ENCODE measurements around the gene TSHZ2. TPM values are rescaled to one million over a fixed set of nuclear protein-coding genes. Genes with fewer than 3 reads are reported as not detected.

The TSHZ2 gene
- polyA plus RNA-seq, 1 donor from 2014 or later, result 4.6 TPM

DNA sequence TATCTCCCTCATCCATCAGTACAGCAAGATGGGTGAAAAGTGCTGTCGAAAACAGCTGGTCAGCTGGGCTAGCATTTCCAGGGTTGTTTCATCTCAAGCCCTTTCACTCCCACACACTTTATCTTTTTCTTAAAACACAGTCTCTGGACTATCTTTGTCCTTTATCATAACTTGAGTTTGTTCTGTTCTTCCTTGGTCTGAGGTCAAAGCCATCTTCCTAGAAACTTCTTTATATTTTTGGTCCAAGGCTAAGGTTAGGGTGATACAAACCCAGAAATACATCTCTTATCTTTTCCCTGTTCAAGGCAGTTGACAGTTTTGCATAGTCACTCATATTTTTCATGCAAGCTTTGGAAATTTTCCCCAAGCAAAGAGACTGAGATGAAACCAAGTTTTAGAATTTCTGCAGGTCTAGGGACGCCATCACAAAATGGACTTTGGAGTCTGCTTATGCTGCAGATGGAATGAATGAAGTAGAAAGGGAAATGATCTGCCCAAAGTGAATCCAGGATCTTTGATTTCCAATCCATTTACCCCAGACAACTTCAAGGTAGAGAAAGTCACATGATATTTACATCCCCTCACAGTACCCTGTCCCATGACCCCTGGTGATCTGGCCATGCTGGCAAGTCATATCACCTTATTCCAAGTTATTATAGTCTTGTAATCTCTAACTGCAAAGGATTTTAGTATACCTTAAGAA lies 324.4 kb downstream of the TSHZ2 start:
- Histone ChIP-seq H3K9ac (ENCODE audit: low read length) (no peak overlapping the region), H2AFZ (ENCODE audit: low read depth, low read length) (no peak overlapping the region), H3K9me3 (ENCODE audit: low read length) (no peaks in the 10 kb centered on the region), H3K79me2 (replicated peaks; ENCODE audit: insufficient read depth, low read length) (no peaks in the 10 kb centered on the region), H3K4me2 (ENCODE audit: low read length) (no peak overlapping the region), H3K9me2 (ENCODE audit: insufficient read depth, low read length) (no peaks in the 10 kb centered on the region), H3K36me3 (ENCODE audit: insufficient read depth, low read length) (no peaks in the 10 kb centered on the region), H3K4me3 (ENCODE audit: low read length) (no peak overlapping the region), H3K27ac (ENCODE audit: low read length) (no peak overlapping the region), H3K27me3 (ENCODE audit: insufficient read depth, low read depth, low read length) (no peaks in the 10 kb centered on the region), H3F3A (ENCODE audit: insufficient read depth, low read length, poor library complexity, severe bottlenecking) (no peaks in the 10 kb centered on the region), H4K20me1 (ENCODE audit: insufficient read depth) (no peaks in the 10 kb centered on the region)
- TF ChIP-seq MXI1 (conservative IDR thresholded peaks at IDR 0.05; ENCODE audit: poor library complexity, severe bottlenecking) (no peak), RAD21 (conservative IDR thresholded peaks at IDR 0.05) (no peak), SMC3 (conservative IDR thresholded peaks at IDR 0.05; ENCODE audit: poor library complexity) (no peak), EZH2 (IDR thresholded peaks at IDR 0.05; ENCODE audit: borderline replicate concordance, insufficient read depth, low read length, poor library complexity, severe bottlenecking) (no peak), EP300 (conservative IDR thresholded peaks at IDR 0.05; ENCODE audit: poor library complexity, severe bottlenecking) (no peak), POLR2AphosphoS5 (IDR thresholded peaks at IDR 0.05) (no peak), TAF1 (IDR thresholded peaks at IDR 0.05; ENCODE audit: low read depth) (no peak)
- TF ChIP-seq, protein P1, sequence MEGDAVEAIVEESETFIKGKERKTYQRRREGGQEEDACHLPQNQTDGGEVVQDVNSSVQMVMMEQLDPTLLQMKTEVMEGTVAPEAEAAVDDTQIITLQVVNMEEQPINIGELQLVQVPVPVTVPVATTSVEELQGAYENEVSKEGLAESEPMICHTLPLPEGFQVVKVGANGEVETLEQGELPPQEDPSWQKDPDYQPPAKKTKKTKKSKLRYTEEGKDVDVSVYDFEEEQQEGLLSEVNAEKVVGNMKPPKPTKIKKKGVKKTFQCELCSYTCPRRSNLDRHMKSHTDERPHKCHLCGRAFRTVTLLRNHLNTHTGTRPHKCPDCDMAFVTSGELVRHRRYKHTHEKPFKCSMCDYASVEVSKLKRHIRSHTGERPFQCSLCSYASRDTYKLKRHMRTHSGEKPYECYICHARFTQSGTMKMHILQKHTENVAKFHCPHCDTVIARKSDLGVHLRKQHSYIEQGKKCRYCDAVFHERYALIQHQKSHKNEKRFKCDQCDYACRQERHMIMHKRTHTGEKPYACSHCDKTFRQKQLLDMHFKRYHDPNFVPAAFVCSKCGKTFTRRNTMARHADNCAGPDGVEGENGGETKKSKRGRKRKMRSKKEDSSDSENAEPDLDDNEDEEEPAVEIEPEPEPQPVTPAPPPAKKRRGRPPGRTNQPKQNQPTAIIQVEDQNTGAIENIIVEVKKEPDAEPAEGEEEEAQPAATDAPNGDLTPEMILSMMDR (IDR thresholded peaks at IDR 0.05; ENCODE audit: poor library complexity, severe bottlenecking), result no peak
- TF ChIP-seq, protein P2, sequence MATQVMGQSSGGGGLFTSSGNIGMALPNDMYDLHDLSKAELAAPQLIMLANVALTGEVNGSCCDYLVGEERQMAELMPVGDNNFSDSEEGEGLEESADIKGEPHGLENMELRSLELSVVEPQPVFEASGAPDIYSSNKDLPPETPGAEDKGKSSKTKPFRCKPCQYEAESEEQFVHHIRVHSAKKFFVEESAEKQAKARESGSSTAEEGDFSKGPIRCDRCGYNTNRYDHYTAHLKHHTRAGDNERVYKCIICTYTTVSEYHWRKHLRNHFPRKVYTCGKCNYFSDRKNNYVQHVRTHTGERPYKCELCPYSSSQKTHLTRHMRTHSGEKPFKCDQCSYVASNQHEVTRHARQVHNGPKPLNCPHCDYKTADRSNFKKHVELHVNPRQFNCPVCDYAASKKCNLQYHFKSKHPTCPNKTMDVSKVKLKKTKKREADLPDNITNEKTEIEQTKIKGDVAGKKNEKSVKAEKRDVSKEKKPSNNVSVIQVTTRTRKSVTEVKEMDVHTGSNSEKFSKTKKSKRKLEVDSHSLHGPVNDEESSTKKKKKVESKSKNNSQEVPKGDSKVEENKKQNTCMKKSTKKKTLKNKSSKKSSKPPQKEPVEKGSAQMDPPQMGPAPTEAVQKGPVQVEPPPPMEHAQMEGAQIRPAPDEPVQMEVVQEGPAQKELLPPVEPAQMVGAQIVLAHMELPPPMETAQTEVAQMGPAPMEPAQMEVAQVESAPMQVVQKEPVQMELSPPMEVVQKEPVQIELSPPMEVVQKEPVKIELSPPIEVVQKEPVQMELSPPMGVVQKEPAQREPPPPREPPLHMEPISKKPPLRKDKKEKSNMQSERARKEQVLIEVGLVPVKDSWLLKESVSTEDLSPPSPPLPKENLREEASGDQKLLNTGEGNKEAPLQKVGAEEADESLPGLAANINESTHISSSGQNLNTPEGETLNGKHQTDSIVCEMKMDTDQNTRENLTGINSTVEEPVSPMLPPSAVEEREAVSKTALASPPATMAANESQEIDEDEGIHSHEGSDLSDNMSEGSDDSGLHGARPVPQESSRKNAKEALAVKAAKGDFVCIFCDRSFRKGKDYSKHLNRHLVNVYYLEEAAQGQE (IDR thresholded peaks at IDR 0.05; ENCODE audit: borderline replicate concordance), result no peak

DNA sequence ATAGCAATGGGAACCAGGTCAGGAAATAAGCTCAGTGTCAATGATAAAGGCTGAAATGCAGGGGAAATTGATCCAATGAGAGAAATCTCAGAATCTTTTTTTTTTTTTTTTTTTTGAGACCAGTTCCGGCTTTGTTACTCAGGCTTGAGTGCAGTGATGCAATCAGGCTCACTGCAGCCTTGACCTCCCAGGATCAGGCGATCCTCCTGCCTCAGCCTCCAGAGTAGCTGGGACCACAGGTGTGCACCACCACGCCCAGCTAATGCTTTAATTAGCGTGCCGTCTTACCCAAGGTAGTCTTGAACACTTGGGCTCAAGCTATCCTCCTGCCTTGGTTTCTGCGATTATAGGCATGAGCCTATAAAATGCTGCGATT lies 325.0 kb downstream of the TSHZ2 start:
- TF ChIP-seq, protein P2 (IDR thresholded peaks at IDR 0.05; ENCODE audit: borderline replicate concordance), result no peak
- TF ChIP-seq EP300 (conservative IDR thresholded peaks at IDR 0.05; ENCODE audit: poor library complexity, severe bottlenecking), result no peak
- no peak for TF ChIP-seq RAD21 (conservative IDR thresholded peaks at IDR 0.05)
- no peak for TF ChIP-seq TAF1 (IDR thresholded peaks at IDR 0.05; ENCODE audit: low read depth)
- TF ChIP-seq SMC3 (conservative IDR thresholded peaks at IDR 0.05; ENCODE audit: poor library complexity), result no peak
- no peak for TF ChIP-seq MXI1 (conservative IDR thresholded peaks at IDR 0.05; ENCODE audit: poor library complexity, severe bottlenecking)
- TF ChIP-seq EZH2 (IDR thresholded peaks at IDR 0.05; ENCODE audit: borderline replicate concordance, insufficient read depth, low read length, poor library complexity, severe bottlenecking), result no peak
- TF ChIP-seq POLR2AphosphoS5 (IDR thresholded peaks at IDR 0.05), result no peak
- TF ChIP-seq, protein P1 (IDR thresholded peaks at IDR 0.05; ENCODE audit: poor library complexity, severe bottlenecking), result no peak

More for the DNA sequence above, 325.0 kb downstream of the TSHZ2 start:
- H3K4me2 ChIP-seq (ENCODE audit: low read length), result no peak overlapping the region
- H3K27me3 ChIP-seq (ENCODE audit: insufficient read depth, low read depth, low read length), result no peaks in the 10 kb centered on the region
- no peak overlapping the region for H3K4me3 ChIP-seq (ENCODE audit: low read length)
- no peaks in the 10 kb centered on the region for H3K79me2 ChIP-seq (replicated peaks; ENCODE audit: insufficient read depth, low read length)
- no peaks in the 10 kb centered on the region for H4K20me1 ChIP-seq (ENCODE audit: insufficient read depth)
- no peaks in the 10 kb centered on the region for H3K9me3 ChIP-seq (ENCODE audit: low read length)
- no peak overlapping the region for H3K27ac ChIP-seq (ENCODE audit: low read length)
- no peaks in the 10 kb centered on the region for H3K9me2 ChIP-seq (ENCODE audit: insufficient read depth, low read length)
- H3F3A ChIP-seq (ENCODE audit: insufficient read depth, low read length, poor library complexity, severe bottlenecking), result no peaks in the 10 kb centered on the region
- H3K9ac ChIP-seq (ENCODE audit: low read length), result no peak overlapping the region
- no peak overlapping the region for H2AFZ ChIP-seq (ENCODE audit: low read depth, low read length)
- H3K36me3 ChIP-seq (ENCODE audit: insufficient read depth, low read length), result no peaks in the 10 kb centered on the region
